A673 (cell line): ENCODE results near the gene RHBDF2. TPM values are rescaled to one million over a fixed set of nuclear protein-coding genes. Genes with fewer than 3 reads are reported as not detected.

Source experiments
- BruUV-seq: library from RNA; stranded (reverse); fragments of 400-500 nt; replicated peaks from 2 replicates; lab custom pipeline; 2021; lab: Mats Ljungman, UMichigan
- CTCF ChIA-PET: fragments of 300-600 bp; sonication (Branson Sonifier 250); formaldehyde crosslinking; loops from one replicate; lab custom pipeline; 2022; ENCODE audit warnings: antibody characterized with exemption; lab: Charles Lee
- POLR2A ChIA-PET: fragments of 300-600 bp; sonication (Branson Sonifier 250); formaldehyde crosslinking; loops from one replicate; lab custom pipeline; 2022; ENCODE audit warnings: antibody characterized with exemption; ENCODE audit not compliant: low non-redundant PET; lab: Charles Lee
- DNase-seq: peaks from one replicate; pipeline ENCODE4 v3.0.0-alpha.2; 2015; ENCODE audit warnings: low spot score
- H3K27ac ChIP-seq: fragments of 200-600 bp; sonication (generic); 2 replicates; pipeline ENCODE4 v1.5.1; 2016; ENCODE audit warnings: mixed run types, low read depth, mild to moderate bottlenecking, mixed read lengths, antibody characterized with exemption, low read length; ENCODE audit not compliant: poor library complexity, severe bottlenecking
- H3K27me3 ChIP-seq: fragments of 200-600 bp; sonication (generic); replicated peaks from 2 replicates; pipeline ENCODE4 v1.6.1; 2017; ENCODE audit warnings: mixed run types, low read depth, mild to moderate bottlenecking, mixed read lengths, antibody characterized with exemption, low read length; ENCODE audit not compliant: insufficient read depth, poor library complexity
- H3K36me3 ChIP-seq: fragments of 200-600 bp; sonication (generic); 2 replicates; pipeline ENCODE4 v1.6.1; 2016; ENCODE audit warnings: mixed run types, mild to moderate bottlenecking, mixed read lengths, antibody characterized with exemption, low read length; ENCODE audit not compliant: insufficient read depth, poor library complexity, severe bottlenecking
- H3K4me1 ChIP-seq: fragments of 200-600 bp; sonication (generic); 2 replicates; pipeline ENCODE4 v1.6.1; 2017; ENCODE audit warnings: mixed run types, mild to moderate bottlenecking, mixed read lengths, antibody characterized with exemption, low read length; ENCODE audit not compliant: insufficient read depth, poor library complexity, severe bottlenecking
- H3K4me3 ChIP-seq: fragments of 200-600 bp; sonication (generic); 2 replicates; pipeline ENCODE4 v1.5.1; 2016; ENCODE audit warnings: low read depth, mixed run types, mild to moderate bottlenecking, mixed read lengths, low read length; ENCODE audit not compliant: poor library complexity, severe bottlenecking
- H3K9me3 ChIP-seq: fragments of 200-600 bp; sonication (generic); 2 replicates; pipeline ENCODE4 v1.6.1; 2016; ENCODE audit warnings: mixed run types, low read depth, mild to moderate bottlenecking, mixed read lengths, antibody characterized with exemption, low read length; ENCODE audit not compliant: poor library complexity, severe bottlenecking
- CTCF ChIP-seq: fragments of 300-800, 200-600 bp; sonication (generic); conservative IDR thresholded peaks from 2 replicates; pipeline ENCODE4 v1.5.1; 2017; ENCODE audit warnings: low read depth, mild to moderate bottlenecking, antibody characterized with exemption, low read length, moderate library complexity, mixed read lengths
- EZH2 ChIP-seq: fragments of 200-600 bp; sonication (generic); IDR thresholded peaks from 2 replicates; pipeline ENCODE4 v1.6.1; 2017; ENCODE audit warnings: borderline replicate concordance, low read depth, mild to moderate bottlenecking, mixed read lengths, antibody characterized with exemption, low read length; ENCODE audit not compliant: poor library complexity, severe bottlenecking
- intact Hi-C: fragments of 100-400 bp; cut with micrococcal nuclease; formaldehyde crosslinking; loops from one replicate; pipeline ENCODE4 v1.10.0; 2022; ENCODE audit not compliant: unreplicated experiment
- total RNA-seq: library from RNA; stranded (reverse); gene quantifications from 2 replicates; pipeline ENCODE4 v1.2.3, GENCODE V29; 2021

RHBDF2 gene
- total RNA-seq, 1 experiment from 2014 or later = 20.4 TPM

DNA sequence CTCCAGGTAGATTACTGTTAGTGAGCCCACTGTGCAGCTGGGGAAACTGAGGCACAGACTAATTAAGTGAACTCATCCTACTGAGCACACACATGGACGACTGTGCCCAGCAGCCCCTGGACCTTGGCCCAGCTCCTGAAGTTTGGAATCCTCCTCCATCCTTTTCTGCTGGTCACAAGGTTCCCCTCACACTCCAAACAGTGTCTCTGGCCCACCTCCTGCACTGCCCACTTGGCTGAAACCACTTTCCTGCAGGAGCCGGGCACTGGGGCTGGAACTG is 3.6 kb downstream of the RHBDF2 start:
- Histone ChIP-seq H3K27me3 (no peaks in the 10 kb centered on the region), H3K4me1 (peaks cover 64% of the 10 kb centered on the region), H3K36me3 (no peaks in the 10 kb centered on the region), H3K27ac (no peak overlapping the region), H3K4me3 (no peak overlapping the region), H3K9me3 (no peaks in the 10 kb centered on the region)
- no peak for DNase-seq
- BruUV-seq = no TSS peak
- TF ChIP-seq EZH2 (no peak), CTCF (no peak)
- CTCF ChIA-PET = interaction anchor here (0.9 to 1.0 kb wide), 2 partner anchors 9 to 39 kb away, joined by 3 to 4 read pairs; no protein-coding TSS in a partner anchor
- intact Hi-C loops = no loop called here
- POLR2A ChIA-PET = interaction anchor here (0.6 kb wide), 1 partner anchor 11 kb away, joined by 9 read pairs; no protein-coding TSS in a partner anchor

- intact Hi-C loops = no loop called here
- ChIA-PET POLR2A (no interaction called here), CTCF (no interaction called here)
- no peak overlapping the region for H3K27ac ChIP-seq
- TF ChIP-seq EZH2 = no peak
- TF ChIP-seq CTCF = no peak
- H3K4me1 ChIP-seq = peaks cover 65% of the 10 kb centered on the region
- no peaks in the 10 kb centered on the region for H3K36me3 ChIP-seq
- no peak overlapping the region for H3K4me3 ChIP-seq
- no peaks in the 10 kb centered on the region for H3K27me3 ChIP-seq
- no peaks in the 10 kb centered on the region for H3K9me3 ChIP-seq
- BruUV-seq = no TSS peak
- no peak for DNase-seq
Observed at GRCh38 chr17:76496464-76496863, 4.8 kb downstream of the RHBDF2 start.

DNA sequence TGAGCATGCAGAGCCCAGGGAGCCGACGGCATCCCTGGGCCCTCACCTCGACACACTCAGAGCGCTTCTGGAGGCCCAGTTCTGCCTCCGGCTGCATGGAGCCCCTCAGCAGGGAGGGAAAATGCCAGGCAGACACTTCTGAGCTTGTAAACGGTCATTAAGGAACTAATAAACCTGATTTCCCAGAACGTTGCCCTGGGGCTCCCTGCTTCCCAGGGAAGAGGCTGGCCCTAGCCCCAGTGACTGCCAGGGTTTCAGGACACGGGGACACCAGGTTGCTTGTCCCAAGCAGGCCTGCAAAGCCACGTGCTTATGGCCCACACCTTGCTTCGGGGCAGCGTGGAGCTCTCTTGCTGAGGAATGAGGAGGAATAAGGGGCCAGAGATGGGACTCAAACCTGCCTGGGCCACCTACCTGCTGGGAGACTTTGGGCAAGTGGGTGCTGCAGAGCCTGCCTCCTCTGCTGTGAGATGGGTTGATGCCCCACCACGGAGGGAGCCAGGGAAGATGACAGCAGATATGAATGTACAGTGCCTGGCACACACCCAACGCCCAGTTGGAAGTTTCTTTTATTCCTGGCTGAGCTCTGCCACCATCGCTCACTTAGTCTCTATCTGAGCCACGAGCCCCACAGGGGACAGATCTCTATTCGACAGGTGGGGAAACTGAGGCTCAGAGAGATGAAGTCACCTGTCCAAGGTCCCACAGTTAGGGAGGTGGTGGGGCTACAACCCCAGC is 5.4 kb downstream of the RHBDF2 start:
- peaks cover 63% of the 10 kb centered on the region for H3K4me1 ChIP-seq
- BruUV-seq = no TSS peak

More for the DNA sequence above, 5.4 kb downstream of the RHBDF2 start:
- ChIA-PET CTCF (no interaction called here), POLR2A (no interaction called here)
- Histone ChIP-seq H3K27me3 (no peaks in the 10 kb centered on the region), H3K36me3 (no peaks in the 10 kb centered on the region), H3K4me3 (no peak overlapping the region), H3K9me3 (no peaks in the 10 kb centered on the region), H3K27ac (no peak overlapping the region)
- peak; percentile 54 for DNase-seq
- TF ChIP-seq CTCF (no peak), EZH2 (no peak)
- intact Hi-C loops = no loop called here
